HG02884 (cell line): ENCODE measurements around the gene NIPAL4.
A peak's percentile ranks its signal among the peaks of the same experiment; 100 is the strongest.

Experiments
- ATAC-seq: cut with Tn5 transposase; IDR thresholded peaks from one replicate; pipeline ENCODE4 v1.9.1; 2021; ENCODE audit warnings: mild to moderate bottlenecking, moderate library complexity; ENCODE audit not compliant: unreplicated experiment

Gene NIPAL4

GRCh38 chr5:157514974-157515373 is 55.0 kb downstream of the NIPAL4 start:
- no peak for ATAC-seq

DNA sequence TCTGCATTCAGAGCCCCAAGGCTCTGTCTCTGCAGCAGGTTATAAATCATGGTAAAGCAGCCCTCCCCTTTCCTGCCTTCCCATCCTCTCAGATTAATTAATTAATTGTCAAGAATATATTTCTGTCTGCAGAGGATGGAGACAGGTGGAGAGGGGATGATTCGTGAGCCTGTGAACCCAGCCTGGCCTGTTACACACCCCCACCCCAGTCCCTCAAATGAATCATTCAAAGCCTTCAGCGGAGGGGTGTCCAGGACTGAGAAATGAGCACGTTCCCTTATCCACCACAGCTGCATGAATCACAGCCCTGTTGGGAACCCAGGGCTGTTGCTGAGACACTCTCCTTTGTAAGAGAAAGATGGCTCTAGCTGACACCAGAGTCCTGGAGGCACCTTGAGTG is 56.0 kb downstream of the NIPAL4 start:
- ATAC-seq: no peak

DNA sequence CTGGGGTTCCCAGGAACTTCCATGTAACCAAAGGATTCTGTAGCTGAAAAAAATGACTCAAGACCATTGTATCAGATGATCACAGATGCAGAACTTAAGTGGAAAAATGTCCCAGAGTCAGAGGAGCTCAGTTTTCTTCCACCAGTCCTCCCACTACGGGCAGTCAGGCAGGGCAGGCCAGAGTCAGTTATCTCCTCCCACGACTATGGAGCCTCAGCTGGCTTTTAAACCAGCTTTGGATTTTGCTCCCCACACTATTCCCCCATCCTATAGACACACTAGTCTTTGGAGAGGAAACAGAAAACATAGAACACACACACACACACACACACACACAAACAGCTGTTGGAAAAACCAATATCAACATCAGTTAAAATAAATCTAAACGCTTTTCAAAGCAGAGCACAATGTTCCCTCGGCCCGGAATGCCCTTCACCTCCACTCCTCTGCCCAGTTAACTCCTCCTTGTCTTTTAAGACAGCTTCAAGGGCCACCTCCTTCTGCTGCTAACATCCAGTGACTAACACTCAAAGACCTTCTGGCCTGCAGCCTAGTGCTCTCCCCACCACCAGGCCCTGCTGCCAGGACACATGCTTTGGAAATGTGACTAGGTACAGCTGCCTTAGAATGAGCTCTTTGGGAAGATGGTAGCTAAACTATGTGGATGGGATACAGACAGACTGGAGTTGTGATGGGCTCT is 56.8 kb downstream of the NIPAL4 start:
- ATAC-seq: no peak

- ATAC-seq: peak; percentile 77
Measured at GRCh38 chr5:157518963-157519362, 59.0 kb downstream of the NIPAL4 start.

DNA sequence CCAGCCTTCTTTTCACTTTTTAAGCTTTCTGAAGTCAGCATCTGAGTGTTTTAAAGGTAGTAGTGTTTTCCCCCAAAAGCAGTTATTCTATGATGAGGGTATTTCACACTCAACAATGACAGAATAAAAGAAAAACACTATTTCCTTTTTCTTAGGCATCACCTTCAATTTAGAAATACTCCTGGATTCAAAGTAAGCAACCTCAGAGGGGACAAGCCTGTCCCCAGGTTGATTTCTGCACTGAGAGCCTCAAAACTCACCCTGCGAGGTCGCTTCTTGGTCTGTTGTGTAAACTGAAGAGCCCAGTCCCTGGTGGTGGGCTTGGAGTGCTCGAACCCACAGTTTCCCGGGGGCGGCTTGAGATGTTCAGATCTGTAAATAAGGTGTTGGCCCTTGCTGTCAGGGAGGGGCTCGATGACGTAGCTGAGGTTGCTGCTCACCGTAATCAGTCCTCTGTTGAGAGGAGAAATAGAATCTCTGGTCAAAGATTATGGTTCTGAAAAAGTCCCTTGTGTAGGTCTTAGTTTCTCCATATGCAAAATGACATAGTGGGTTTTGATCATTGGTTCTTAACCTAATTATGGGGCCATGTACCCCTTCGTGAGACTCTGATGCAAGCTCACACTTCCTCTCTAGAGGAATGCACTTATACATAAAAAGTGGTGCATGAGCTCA is 59.7 kb downstream of the NIPAL4 start:
- ATAC-seq: peak; percentile 45

DNA sequence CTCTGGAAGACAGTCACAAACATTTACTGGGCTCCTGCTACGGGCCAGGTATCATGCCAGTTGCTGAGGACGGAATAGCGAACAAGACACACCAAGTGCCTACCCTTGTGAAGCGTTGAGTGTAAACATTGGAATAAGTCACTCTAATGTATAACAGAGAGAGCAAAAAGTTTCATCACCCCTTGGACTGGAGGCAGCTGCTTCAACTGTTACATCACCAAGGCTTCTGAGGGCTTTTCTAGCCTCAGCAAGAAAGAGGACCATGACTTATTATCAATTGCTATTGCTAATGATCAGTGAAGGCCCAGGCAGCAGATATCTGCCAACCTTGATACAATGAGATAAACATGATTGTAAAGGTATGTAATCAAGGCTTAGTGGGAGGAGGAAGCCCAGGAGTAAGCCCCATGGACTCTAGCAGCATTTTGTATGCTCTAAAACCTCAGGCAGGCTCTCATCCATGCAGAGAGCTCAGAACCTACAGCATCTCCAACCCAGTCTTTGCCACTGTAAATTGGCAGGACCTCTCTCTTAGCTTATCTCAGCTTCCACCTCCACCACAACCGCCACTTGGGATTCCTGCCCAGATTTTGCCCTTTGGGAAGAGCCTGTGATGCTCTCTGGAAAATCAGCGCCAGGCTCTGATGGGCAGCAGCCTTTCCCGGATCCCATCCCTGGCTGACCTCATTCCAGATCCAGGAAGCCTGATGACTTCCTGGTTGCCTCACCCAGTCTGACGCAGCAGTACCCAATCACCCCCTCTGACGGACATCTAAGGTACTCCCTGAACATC is 61.1 kb downstream of the NIPAL4 start:
- no peak for ATAC-seq

GRCh38 chr5:157521704-157522029 is 61.7 kb downstream of the NIPAL4 start:
- no peak for ATAC-seq

DNA sequence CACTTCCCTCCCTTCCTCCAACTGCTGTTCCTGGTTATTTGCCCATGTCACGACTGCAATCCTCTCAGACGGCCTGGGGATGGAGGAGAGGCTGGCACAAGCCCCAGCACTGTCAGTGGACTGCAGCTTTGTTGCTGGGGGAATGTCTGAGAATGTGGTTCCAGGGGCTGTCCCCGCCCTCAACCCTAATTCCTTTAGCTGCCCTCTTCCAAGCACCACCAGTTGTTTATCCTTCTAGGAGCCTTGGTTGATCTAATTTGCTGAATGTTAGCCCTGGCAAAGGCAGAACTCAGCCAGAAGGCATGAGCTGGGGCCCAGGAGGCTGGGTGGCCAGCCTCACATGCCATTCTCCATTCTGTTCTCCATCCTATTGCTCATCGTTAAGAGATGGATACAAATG is 64.0 kb downstream of the NIPAL4 start:
- no peak for ATAC-seq
